ENCODE results near the gene ENOX1.

Gene ENOX1

GRCh38 chr13:43487461-43487860, 299.3 kb downstream of the ENOX1 start:
- no peak for DNase-seq (ENCODE audit: low read depth in 3 of 3)

- DNase-seq (ENCODE audit: low read depth in 3 of 3) = no peak
These were observed 302.1 kb downstream of the ENOX1 start for GRCh38 chr13:43484432-43485225.

DNA sequence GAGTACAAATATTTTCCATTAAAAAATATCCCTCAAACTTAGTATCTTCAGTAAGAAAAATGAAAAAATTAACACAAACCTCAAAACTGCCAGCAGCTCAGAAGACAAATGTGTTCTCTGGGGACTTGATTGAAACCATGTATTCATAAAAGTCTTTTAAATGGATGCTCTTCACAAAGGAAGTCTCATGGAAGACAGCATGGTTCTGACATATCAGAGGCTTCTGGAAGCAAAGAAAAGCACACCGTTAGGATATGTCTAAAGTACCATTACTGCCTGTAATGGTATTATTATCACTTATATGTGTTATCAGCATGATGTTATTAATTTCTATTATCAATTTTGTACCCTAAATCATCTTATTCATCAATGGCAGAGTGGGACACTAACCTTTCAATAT, 302.8 kb downstream of the ENOX1 start:
- no peak for DNase-seq (ENCODE audit: low read depth in 3 of 3)

DNA sequence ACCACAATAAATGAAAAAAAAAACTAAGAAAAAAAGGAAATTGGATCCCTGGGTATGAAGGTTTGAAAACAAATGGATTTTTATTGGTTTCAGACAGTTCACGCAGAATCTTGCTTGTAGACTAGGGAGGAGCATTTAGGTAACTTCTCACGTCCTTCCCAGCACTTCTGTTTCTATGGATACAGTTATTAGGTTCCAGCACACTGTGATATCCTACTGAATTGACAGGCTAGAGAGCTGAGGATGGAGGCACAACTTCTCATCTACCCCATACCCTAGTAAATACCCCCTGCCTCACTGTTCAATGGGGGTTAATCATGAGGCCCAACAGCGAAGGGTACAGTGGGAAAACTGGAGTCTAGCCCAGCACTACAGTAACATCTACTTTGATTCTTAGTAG, 304.1 kb downstream of the ENOX1 start:
- DNase-seq (ENCODE audit: low read depth in 3 of 3) = no peak

GRCh38 chr13:43482026-43482425, 304.7 kb downstream of the ENOX1 start:
- DNase-seq (ENCODE audit: low read depth in 3 of 3) = no peak

DNA sequence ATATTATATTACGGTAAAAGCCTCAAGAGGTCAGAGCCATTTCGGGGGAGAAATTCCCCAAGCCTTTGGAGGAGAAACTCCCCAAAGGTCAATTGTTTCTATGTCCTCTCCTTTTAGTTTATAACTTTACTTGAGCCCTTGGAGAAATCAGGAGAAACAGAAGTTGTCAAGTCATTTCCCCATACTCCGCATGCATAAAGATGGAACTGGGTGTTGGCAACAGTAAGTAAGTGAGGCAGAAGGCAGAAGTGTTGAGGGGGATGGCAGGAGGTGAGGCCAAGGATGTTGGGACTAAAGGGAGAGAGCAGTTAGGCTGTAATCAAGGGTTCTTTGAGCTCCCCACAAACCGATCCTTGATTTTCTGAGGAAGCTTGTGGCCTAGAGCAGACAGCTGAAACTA, 307.9 kb downstream of the ENOX1 start:
- no peak for DNase-seq (ENCODE audit: low read depth in 3 of 3)

GRCh38 chr13:43478211-43478610, 308.6 kb downstream of the ENOX1 start:
- DNase-seq (ENCODE audit: low read depth in 3 of 3) = no peak

GRCh38 chr13:43475140-43475539, 311.6 kb downstream of the ENOX1 start:
- no peak for DNase-seq (ENCODE audit: low read depth in 3 of 3)

GRCh38 chr13:43473437-43473836, 313.3 kb downstream of the ENOX1 start:
- no peak for DNase-seq (ENCODE audit: low read depth in 3 of 3)

DNA sequence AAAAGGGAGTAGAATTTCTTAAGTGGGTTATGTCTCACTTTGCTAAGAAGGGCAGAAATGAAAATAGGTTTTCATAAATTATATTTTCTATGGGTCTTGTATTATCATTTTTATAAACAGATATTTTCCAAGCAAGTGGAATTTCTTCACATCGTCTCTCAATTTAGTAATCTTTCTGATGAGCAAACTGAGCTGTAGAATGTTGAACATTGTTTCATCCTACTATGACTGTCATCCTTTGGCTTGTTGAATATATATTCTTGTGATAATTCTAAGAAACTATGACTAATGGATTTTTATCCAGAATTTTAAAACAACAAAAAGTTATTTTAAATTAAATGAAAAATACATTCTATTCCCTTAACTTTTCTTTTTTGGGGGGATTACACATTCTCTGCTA, 313.8 kb downstream of the ENOX1 start:
- DNase-seq (ENCODE audit: low read depth in 3 of 3) = no peak

GRCh38 chr13:43472339-43472738, 314.4 kb downstream of the ENOX1 start:
- DNase-seq (ENCODE audit: low read depth in 3 of 3) = no peak

- DNase-seq (ENCODE audit: low read depth in 3 of 3) = no peak
These were observed 316.2 kb downstream of the ENOX1 start for GRCh38 chr13:43470610-43471009.

DNA sequence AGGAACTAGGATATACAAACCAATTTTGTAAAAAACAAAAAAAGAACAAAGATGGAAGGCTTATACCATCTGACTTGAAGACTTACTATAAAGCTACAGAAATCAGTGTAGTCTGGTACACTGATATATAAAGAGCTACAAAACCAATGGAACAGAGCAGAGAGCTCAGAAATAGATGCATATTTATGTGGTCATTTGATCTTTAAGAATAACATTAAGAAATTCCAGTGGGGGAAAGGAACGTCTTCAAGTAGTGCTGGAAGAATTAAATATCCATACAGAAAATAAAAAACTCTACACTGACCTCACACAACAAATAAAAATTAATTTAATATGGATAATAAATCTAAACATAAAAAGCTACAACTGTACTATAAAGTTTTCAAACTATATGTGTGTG, 317.0 kb downstream of the ENOX1 start:
- DNase-seq (ENCODE audit: low read depth in 3 of 3) = no peak

DNA sequence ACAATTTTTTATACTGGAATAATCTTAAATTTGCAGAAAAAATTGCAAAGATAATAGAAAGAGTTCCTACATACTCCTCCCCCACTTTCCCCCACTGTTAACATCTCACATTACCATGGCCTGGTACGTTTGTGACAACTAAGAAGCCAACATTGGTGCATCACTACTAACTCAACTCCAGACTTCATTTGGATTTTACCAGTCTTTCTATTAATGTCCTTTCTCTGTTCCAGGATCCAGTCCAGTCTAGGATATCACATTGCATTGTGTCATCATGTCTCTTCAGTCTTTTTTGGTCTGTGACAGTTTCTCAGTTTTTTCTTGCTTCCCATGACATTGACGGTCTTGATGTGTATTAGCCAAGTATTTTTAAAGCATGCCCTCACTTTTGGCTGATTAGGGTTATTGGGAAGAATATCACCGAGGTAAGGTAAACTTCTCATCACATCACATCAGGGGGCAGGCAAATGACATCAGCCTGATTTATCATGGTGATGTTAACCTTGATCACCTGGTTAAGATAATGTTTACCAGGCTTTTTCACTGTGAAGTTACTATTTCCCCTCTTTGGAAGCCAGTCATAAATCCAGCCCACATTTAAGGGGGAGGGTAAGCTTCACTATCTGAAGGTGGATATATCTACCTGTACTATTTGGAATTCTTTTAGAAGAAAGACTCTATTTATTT, 322.1 kb downstream of the ENOX1 start:
- no peak for DNase-seq (ENCODE audit: low read depth in 3 of 3)

DNA sequence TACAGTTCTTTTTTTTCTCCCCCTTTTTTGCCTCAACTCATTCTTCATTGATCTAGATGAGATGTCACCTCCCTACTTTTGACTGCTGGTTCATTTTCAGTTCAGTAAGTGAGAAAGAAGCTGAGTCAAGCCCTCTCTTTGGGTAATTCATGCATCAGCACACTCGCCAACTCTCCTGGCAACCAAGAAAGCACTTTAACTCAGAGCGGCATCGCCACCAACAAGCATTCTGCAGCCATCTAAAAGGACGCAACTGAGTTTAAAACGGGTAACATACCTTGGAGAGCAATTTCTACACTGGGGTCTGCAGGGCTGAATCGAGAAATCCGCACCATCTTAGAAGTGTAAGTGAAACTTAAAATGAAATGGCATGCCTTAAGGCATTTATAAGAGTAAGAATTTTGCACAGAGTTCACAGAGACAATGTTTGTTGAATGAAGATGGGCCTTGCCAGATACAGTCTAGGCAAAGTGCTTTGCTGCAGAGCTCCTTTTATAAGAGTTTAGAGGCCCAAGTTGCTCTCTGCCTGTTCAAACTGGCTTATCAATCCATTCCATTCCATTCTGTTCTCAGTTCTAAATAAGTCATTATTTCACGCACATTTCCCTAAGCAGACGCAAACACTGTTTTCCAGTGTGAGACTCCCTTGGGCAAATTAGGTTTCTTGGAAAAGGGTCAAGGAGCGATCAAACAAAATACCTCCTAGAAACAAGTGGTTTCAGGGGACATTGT, 338.0 kb downstream of the ENOX1 start:
- no peak for DNase-seq (ENCODE audit: low read depth in 3 of 3)

GRCh38 chr13:43446126-43446525, 340.6 kb downstream of the ENOX1 start:
- DNase-seq (ENCODE audit: low read depth in 3 of 3) = no peak

DNA sequence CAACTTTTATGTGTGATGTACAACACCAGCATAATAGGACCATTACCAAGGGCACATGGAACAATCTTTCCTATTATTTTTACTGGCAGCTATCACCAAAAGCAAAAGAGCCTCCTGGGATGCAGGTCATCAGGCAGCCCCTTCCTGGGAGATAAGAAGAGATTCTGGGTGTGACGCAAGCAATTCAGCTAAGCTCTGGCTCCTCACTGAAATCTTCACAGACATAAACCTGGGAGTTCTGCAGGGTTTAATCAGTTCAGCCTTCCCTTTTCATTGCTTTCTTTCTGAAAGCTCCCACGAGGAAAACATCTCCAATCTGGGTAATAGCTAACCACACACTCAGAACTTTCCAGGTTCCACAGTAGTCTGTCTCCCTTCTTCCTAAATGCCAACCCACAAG, 341.1 kb downstream of the ENOX1 start:
- no peak for DNase-seq (ENCODE audit: low read depth in 3 of 3)

- DNase-seq (ENCODE audit: low read depth in 3 of 3) = no peak
These were observed 342.7 kb downstream of the ENOX1 start for GRCh38 chr13:43444081-43444480.

GRCh38 chr13:43441899-43442499, 344.8 kb downstream of the ENOX1 start:
- DNase-seq (ENCODE audit: low read depth in 3 of 3) = no peak

DNA sequence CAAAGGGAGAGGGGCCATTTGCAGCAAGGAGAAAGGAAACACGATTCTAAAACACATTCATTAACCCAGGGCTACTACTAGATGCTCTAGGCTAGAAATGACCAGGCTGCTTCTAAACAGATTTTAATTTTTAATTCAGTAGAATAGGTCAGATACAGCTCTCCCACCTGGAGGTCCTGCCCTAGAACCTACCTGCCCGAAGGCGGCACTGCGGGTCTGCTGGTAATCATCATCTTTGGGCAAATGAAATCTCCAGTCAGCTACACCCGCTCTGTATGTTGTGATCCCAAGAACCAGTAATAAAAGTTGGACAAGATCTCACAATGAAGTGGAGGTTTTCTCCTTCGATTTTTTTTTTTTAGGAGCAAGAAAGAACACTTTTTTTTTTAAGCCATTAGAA, 345.3 kb downstream of the ENOX1 start:
- DNase-seq (ENCODE audit: low read depth in 3 of 3) = no peak

- DNase-seq (ENCODE audit: low read depth in 3 of 3) = no peak
These were observed 352.6 kb downstream of the ENOX1 start for GRCh38 chr13:43434191-43434590.

- no peak for DNase-seq (ENCODE audit: low read depth in 3 of 3)
These were observed 353.1 kb downstream of the ENOX1 start for GRCh38 chr13:43433691-43434141.
